GM19043 (cell line): ENCODE data around the gene PSD.
"Not testable (repeated sequence)": the region's sequence is repeated elsewhere in the genome, so short reads cannot be mapped to it uniquely, and the experiment has no call there.

ENCODE experiments used
- ATAC-seq: cut with Tn5 transposase; IDR thresholded peaks from one replicate; pipeline ENCODE4 v1.9.1; 2021; ENCODE audit warnings: low read depth; ENCODE audit not compliant: unreplicated experiment

Gene PSD

GRCh38 chr10:102418622-102419268 lies at the start of gene PSD:
Gene PSD (minus strand): TSS chr10:102418785. CDS start chr10:102417038, 1,747 bp downstream.
- ATAC-seq = no peak

DNA sequence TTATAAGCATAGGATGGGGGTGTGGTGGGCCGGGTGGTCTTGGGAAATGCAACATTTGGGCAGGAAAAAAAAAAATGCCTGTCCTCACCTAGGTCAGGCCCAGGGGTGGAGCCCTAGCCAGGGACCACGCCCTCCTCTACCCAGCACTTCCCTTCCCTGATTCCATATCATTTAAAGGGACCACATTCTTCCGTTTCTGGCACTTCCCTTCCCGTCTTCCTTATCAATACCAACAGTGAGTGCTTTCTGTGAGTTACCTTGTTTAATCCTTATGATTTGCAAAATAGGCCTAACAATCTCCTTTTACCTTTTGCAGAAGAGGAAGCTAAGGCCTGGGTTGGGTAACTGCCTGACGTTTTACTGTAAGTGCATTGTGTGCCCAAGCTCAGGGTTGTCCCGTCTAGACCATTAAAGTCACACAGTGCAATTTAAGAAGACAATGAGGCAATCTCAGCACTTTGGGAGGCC lies 49.4 kb upstream of the PSD start:
- ATAC-seq = no peak

GRCh38 chr10:102467318-102467717 lies 48.7 kb upstream of the PSD start:
- no peak for ATAC-seq

DNA sequence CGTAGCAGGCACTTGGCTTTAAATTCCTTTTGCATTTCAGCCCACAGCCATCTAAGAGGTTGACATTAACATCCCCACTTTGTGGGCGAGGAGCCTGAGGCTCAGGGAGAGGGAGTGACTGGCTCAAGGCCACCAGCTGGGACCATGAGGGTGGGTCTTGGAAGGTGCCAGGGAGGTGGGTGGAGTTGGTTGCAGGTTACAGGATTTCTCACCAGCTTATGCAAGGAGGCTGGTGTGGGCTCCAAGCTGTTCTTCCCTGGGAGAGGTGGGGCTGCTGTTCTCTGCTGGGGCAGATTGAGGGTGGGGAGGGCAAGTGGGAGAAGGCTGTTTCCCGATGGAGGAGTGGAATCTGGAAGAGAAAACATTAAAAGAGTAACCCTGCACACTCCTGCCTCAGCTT lies 46.9 kb upstream of the PSD start:
- no peak for ATAC-seq

DNA sequence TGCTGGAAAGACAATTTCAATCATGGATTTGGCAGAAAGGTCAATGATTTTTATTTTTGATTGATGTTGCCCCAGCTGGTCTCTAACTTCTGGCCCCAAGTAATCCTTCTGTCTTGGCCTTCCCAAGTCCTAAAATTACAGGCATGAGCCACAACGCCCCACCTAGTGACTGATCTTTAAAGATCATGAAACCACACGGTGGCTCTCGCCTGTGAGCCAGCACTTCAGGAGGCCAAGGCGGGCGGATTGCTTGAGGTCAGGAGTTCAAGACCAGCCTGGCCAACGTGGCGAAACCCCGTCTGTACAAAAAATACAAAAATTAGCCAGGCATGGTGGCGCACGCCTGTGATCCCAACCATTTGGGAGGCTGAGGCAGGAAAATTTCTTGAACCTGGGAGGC lies 45.4 kb upstream of the PSD start:
- no peak for ATAC-seq

GRCh38 chr10:102462512-102463054 lies 44.0 kb upstream of the PSD start:
- no peak for ATAC-seq

DNA sequence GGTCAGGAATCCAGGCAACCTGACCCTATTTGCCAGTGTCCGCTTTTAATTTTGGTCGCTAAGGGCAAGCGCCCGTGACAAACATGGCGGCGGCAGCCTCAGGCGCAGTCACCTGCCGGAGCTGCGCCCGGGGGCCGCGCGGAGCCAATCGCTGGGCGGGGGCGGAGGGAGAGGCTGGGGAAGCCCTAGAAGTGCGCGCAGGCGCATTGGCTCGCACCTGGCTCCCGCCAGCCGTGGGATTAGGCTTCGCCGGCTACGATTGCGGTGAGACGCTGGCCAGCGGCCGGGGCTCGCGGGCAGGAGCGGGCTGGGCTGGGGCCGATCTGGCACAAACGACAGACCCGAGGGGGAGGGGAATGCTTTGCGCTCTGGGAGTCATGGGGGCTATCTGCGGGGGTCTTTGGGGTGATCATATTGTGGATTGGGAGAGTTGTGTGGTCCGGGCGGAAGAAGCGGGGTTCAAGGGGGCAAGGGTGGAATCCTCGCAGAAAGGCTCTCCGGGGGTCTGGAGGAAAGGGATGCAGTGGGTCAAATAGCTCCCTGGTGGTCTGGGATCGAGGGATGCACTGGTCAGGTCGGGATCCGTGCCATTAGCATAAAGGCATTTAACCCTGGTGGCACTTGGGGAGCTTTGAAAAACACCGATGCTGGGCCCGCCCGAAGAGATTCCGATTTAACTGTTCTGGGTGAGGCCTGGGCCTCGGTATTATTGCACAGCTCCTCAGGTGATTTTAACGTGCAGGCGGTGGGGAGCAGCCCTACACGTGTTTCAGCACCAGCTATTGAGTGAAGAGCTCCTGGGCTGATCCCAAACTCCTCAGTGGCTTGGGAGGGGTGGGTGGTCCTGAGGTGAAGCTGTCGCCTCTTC lies 42.8 kb upstream of the PSD start:
- no peak for ATAC-seq

- no peak for ATAC-seq
These were observed 42.2 kb upstream of the PSD start for GRCh38 chr10:102460836-102461186.

DNA sequence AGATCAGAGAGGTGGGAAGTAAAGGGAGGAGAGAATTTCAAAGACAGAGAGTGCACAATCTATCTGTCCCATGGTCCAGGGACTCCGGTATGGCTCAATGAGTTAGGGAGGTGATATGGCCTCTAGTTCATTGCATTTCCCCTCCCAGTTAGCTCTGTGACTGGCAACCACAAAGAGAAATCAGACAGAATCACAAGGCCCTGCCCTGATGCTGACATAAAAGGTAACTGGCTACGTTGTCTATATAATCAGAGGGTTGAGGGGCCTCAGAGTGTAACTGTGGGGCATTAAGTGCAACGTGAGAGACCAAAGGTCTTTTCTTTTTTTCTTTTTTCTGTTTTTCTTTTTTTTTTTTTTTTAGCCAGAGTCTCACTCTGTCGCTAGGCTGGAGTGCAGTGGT lies 40.1 kb upstream of the PSD start:
- ATAC-seq = no peak

GRCh38 chr10:102457591-102458150 lies 39.1 kb upstream of the PSD start:
- ATAC-seq = no peak

DNA sequence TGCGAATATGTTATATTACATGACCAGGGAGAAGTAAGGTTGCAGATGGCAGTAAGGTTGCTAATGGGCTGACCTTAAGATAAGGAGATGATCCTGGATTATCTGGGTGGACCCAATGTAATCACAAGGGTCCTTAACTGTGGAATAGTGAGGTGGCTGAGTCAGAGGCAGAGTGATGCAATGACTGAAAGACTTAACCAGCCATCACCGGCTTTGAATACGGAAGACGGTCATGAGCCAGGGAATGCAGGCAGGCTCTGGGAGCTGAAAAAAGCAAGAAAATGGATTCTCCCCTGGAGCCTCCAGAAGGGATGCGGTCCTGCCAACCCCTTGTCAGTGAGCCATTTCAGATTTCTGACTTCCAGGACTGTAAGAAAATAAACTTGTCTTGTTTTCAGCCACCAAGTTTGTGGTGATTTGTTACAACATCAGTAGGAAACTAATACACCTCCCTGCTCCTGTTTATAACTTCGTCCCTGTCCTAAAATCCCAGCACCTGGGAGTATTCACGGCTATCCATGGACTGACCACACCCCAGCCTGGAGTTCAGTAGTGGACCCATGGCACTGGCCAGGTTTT lies 37.4 kb upstream of the PSD start:
- no peak for ATAC-seq

GRCh38 chr10:102454662-102455487 lies 36.3 kb upstream of the PSD start:
- not testable (repeated sequence) for ATAC-seq

DNA sequence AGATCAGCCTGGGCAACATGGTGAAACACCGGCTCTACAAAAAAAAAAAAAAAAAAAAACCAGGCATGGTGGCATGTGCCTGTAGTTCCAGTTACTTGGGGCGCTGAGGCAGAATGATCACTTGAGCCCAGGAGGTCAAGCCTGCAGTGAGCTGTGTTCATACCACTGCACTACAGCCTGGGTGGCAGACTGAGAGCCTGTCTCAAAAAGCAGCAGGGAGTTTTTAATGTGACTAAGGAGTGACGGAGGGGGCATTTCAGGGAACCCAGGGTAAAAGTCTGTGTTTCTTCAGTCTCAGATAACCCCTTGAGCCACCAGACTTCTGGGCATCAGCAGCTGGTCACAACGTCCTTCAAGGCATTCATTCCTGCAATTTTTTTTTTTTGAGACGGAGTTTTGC lies 34.9 kb upstream of the PSD start:
- no peak for ATAC-seq

GRCh38 chr10:102452672-102453340 lies 34.2 kb upstream of the PSD start:
- ATAC-seq = no peak

DNA sequence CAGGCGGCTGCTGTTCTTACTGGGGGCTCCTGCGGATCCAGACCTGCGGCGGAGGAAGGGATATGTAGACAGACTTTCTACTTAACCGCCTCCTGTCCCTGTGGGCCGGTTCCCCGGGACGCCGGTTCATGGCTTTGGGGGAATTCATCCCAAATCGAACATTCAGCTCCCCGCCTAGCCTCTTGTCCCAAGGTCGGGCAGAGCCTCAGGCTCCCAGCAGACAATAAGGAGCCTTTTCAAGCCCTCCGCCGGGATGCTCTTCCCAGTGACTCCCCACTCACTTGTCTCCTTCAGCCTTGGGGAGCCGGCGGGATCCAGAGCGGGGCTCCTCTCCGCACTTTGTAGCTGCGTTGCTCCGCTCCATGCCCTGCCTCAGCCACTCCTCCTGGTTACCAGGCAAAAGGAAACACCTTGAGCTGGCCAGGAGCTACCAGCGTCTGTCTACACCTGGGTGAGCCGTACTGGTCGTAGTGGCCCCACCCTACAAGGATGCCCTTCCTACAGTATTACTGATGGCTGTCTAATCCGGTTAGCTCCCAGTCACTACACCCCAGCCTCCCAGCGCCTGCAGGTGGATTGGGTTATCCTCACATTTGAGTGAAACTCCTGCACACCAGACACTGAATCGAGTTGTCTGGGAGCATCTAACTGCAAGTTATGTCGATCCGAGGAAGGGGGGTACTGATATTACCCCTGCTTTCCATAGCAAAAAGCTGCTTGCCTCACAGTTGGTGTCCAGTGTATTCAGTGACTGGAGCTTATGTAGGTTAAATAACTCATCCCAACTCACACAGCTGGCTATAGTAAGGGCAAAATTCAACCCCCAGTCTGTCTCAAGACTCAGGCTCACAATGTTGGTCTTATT lies 32.8 kb upstream of the PSD start, which contains the start of gene C10orf95:
Gene C10orf95 (minus strand): TSS at position 439 of the 865 bp plus-strand sequence. CDS start 450 bp downstream, outside the sequence.
- ATAC-seq = no peak

DNA sequence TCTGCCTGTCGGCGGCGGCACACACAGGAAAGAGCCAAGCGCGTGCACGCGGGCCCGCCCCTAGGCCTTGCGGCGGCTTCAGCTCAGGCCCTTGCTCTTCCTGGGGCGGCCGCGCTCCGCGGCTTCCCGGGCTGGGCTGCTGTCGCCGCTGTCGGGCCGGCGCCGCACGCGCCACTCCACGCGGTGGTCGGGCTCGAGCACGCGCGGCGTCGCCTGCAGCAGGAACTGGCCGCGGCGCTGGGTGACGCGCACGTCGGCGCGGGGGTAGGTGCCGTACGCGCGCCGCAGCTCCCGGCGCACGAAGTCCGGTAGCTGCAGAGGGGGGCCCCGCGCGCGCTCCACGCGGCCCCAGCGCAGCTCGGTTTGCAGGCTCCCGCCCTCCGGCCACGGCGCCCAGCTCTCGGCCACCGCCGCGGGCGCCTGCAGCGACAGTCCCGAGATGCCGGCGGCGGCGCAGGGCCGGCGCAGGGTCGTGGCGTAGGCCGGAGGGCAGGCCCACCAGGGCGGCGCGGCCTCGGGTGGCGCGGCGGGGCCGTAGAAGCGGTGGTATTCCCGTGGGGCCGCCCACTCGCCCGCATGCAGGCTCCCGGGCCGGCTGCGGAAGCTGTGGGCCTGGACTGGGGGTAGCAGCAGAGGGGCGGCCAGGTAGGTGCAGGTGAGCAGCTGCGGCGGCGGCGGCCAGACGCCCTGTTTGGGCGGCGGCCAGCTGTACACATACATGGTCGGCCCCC lies 32.0 kb upstream of the PSD start:
- ATAC-seq = peak; percentile 68

- ATAC-seq = no peak
These were observed 31.5 kb upstream of the PSD start for GRCh38 chr10:102450124-102450373.
